Endothelial cell of umbilical vein (primary cell): Measurements from ENCODE around the gene ANKH. TPM values are rescaled to one million over a fixed set of nuclear protein-coding genes. Genes with fewer than 3 reads are reported as not detected.

Experiments
- BruUV-seq: library from RNA; stranded (reverse); fragments of 400-500 nt; replicated peaks from 2 replicates; lab custom pipeline; 2021; lab: Mats Ljungman, UMichigan
- CTCF ChIA-PET: fragments of 300-600, 350-600 bp; sonication (Branson Sonifier 250); formaldehyde crosslinking; loops from one replicate; lab custom pipeline; 2021; ENCODE audit warnings: antibody characterized with exemption, inconsistent platforms; lab: Charles Lee
- POLR2A ChIA-PET: fragments of 300-600, 350-600 bp; sonication (Branson Sonifier 250); formaldehyde crosslinking; loops from one replicate; lab custom pipeline; 2021; ENCODE audit warnings: antibody characterized with exemption, inconsistent platforms; lab: Charles Lee
- DNase-seq: peaks from one replicate; pipeline ENCODE4 v3.0.0-alpha.2; 2011; ENCODE audit warnings: low read depth, low spot score
- FAIRE-seq: peaks from 2 replicates; lab custom pipeline; 2011; peaks lifted over from hg19 to GRCh38; lab: Jason Lieb, UNC
- H2AFZ ChIP-seq: 2 replicates; pipeline ENCODE4 v1.6.0; 2012; ENCODE audit warnings: low read depth, low read length, control low read depth, inconsistent platforms
- H3K27ac ChIP-seq: 2 replicates; pipeline ENCODE4 v1.5.1; 2011; ENCODE audit warnings: low read depth, mild to moderate bottlenecking, control low read depth, low read length, moderate library complexity; ENCODE audit not compliant: insufficient read depth
- H3K27me3 ChIP-seq, 2 experiments: 2 replicates each; pipeline versions ENCODE4 v1.6.0 to v1.6.1; 2011; ENCODE audit warnings: low read length in 2 of 2, mixed read lengths in 1 of 2; ENCODE audit not compliant: control insufficient read depth in 2 of 2, insufficient read depth in 2 of 2
- H3K36me3 ChIP-seq, 2 experiments: 2 replicates in 1 of 2; 3 replicates in 1 of 2; pipeline ENCODE4 v1.5.1; 2011; ENCODE audit warnings: low read length in 2 of 2, mild to moderate bottlenecking in 1 of 2, moderate library complexity in 1 of 2; ENCODE audit not compliant: control insufficient read depth in 2 of 2, insufficient read depth in 2 of 2; ENCODE audit errors: extremely low read depth in 1 of 2
- H3K4me1 ChIP-seq: 3 replicates; pipeline ENCODE4 v1.5.1; 2011; ENCODE audit warnings: mild to moderate bottlenecking, low read length; ENCODE audit not compliant: control insufficient read depth, insufficient read depth; ENCODE audit errors: extremely low read depth
- H3K4me2 ChIP-seq: 2 replicates; pipeline ENCODE4 v1.6.1; 2011; ENCODE audit warnings: low read length, control low read depth, mixed read lengths; ENCODE audit not compliant: insufficient read depth
- H3K4me3 ChIP-seq, 3 experiments: fragments of 200-600 bp in 1 of 3; sonication (generic), shearing (Covaris generic) in 1 of 3; replicated peaks in 1 of 3; 2 replicates each; pipeline ENCODE4 v1.5.1; 2011 to 2016; ENCODE audit warnings: control low read depth in 3 of 3, low read length in 3 of 3, mild to moderate bottlenecking in 2 of 3, inconsistent platforms in 1 of 3, low read depth in 1 of 3, moderate library complexity in 1 of 3; ENCODE audit not compliant: insufficient read depth in 1 of 3
- H3K79me2 ChIP-seq: 2 replicates; pipeline ENCODE4 v1.6.0; 2012; ENCODE audit warnings: low read length, inconsistent platforms; ENCODE audit not compliant: control insufficient read depth, insufficient read depth
- H3K9ac ChIP-seq: replicated peaks from 2 replicates; pipeline ENCODE3; 2011; ENCODE audit warnings: low read length, control low read depth; ENCODE audit not compliant: insufficient read depth; ENCODE audit errors: extremely low read depth
- H3K9me1 ChIP-seq: replicated peaks from 3 replicates; pipeline ENCODE4 v1.6.0; 2011; ENCODE audit warnings: mild to moderate bottlenecking, low read length; ENCODE audit not compliant: control insufficient read depth, insufficient read depth; ENCODE audit errors: extremely low read depth
- H3K9me3 ChIP-seq: replicated peaks from 2 replicates; pipeline ENCODE4 v1.5.1; 2012; ENCODE audit warnings: low read length, inconsistent platforms; ENCODE audit not compliant: control insufficient read depth, insufficient read depth
- H4K20me1 ChIP-seq: replicated peaks from 2 replicates; pipeline ENCODE3; 2011; ENCODE audit warnings: mild to moderate bottlenecking, low read length; ENCODE audit not compliant: control insufficient read depth, insufficient read depth; ENCODE audit errors: extremely low read depth
- CTCF ChIP-seq, 2 donors: IDR thresholded peaks; 1 replicate in 1 of 2; 2 replicates in 1 of 2; pipeline ENCODE4 v1.5.1; 2011; ENCODE audit warnings: low read length in 2 of 2, mild to moderate bottlenecking in 2 of 2, moderate library complexity in 2 of 2, control low read depth in 1 of 2, inconsistent platforms in 1 of 2, low read depth in 1 of 2; ENCODE audit not compliant: insufficient read depth in 1 of 2; ENCODE audit errors: extremely low read depth in 1 of 2
- EZH2 ChIP-seq: IDR thresholded peaks from 2 replicates; pipeline ENCODE4 v1.6.1; 2012; ENCODE audit warnings: borderline replicate concordance, low read depth, mild to moderate bottlenecking, moderate library complexity, low read length, inconsistent platforms; ENCODE audit not compliant: severe bottlenecking
- FOS ChIP-seq: IDR thresholded peaks from 2 replicates; pipeline ENCODE4 v1.6.1; 2011; ENCODE audit warnings: mild to moderate bottlenecking, low read length, moderate library complexity, borderline replicate concordance; ENCODE audit not compliant: insufficient read depth
- GATA2 ChIP-seq: IDR thresholded peaks from 2 replicates; pipeline ENCODE4 v1.7.0; 2011; ENCODE audit warnings: low read depth, mild to moderate bottlenecking, moderate library complexity, mixed read lengths, low read length; ENCODE audit not compliant: insufficient read length, insufficient read depth
- JUN ChIP-seq: IDR thresholded peaks from 2 replicates; pipeline ENCODE4 v1.6.1; 2011; ENCODE audit warnings: borderline replicate concordance, low read depth; ENCODE audit not compliant: insufficient read length, insufficient read depth
- MYC ChIP-seq: IDR thresholded peaks from one replicate; pipeline ENCODE4 v1.6.1; 2011; ENCODE audit warnings: mild to moderate bottlenecking, low read depth, low read length
- POLR2A ChIP-seq: IDR thresholded peaks from 2 replicates; pipeline ENCODE4 v1.6.1; 2012; ENCODE audit warnings: low read depth, mild to moderate bottlenecking, control low read depth, low read length
- POLR2AphosphoS5 ChIP-seq: IDR thresholded peaks from 2 replicates; pipeline ENCODE4 v1.6.1; 2012; ENCODE audit warnings: low read depth, mild to moderate bottlenecking, control low read depth, low read length, moderate library complexity; ENCODE audit not compliant: insufficient read depth
- dilution Hi-C: fragments of 300-500 bp; cut with MboI; formaldehyde crosslinking; loops from one replicate; pipeline ENCODE4 v1.15.0; 2019; ENCODE audit warnings: low sequenced_read_pairs; ENCODE audit not compliant: extremely low pct_ligation_motif_present
- intact Hi-C: fragments of 100-400 bp; cut with micrococcal nuclease; formaldehyde crosslinking; loops from one replicate; pipeline ENCODE4 v1.10.0; 2022
- polyA plus RNA-seq, 4 experiments: library from polyadenylated mRNA; depleted of rRNA in 3 of 4; stranded (reverse) in 3 of 4; unstranded in 1 of 4; fragments of >200 nt; gene quantifications; 2 replicates each; pipeline versions ENCODE4 v1.2.1 to v1.2.3, GENCODE V29; 2011 to 2012; ENCODE audit warnings: missing spikeins in 1 of 4
- total RNA-seq: library from RNA; stranded (reverse); gene quantifications from 2 replicates; pipeline ENCODE4 v1.2.3, GENCODE V29; 2021
- TF ChIP-seq, protein P1 (sequence below): IDR thresholded peaks from 2 replicates; pipeline ENCODE4 v1.6.1; 2011; ENCODE audit not compliant: insufficient read depth, insufficient read length

Gene ANKH
- total and polyA plus RNA-seq, 2 donors (not counting 3 experiments of a cell fraction or from before 2014, with no cell fraction given), result 12.7 to 31.4 TPM

GRCh38 chr5:14851597-14851996 lies 20.0 kb downstream of the ANKH start:
- intact Hi-C loops, result no loop called here
- FAIRE-seq, result no peak

More at GRCh38 chr5:14851597-14851996, 20.0 kb downstream of the ANKH start:
- Histone ChIP-seq H3K4me3 (no peak overlapping the region), H3K27me3 (no peaks in the 10 kb centered on the region), H3K36me3 (no peaks in the 10 kb centered on the region), H3K79me2 (peaks cover 2% of the 10 kb centered on the region), H3K9ac (no peak overlapping the region), H3K4me1 (no peaks in the 10 kb centered on the region), H2AFZ (no peak overlapping the region), H3K9me3 (no peaks in the 10 kb centered on the region), H3K27ac (no peak overlapping the region), H3K4me2 (no peak overlapping the region), H4K20me1 (no peaks in the 10 kb centered on the region), H3K9me1 (no peaks in the 10 kb centered on the region)
- no TSS peak for BruUV-seq
- dilution Hi-C loops, result no loop called here
- ChIA-PET CTCF (interaction anchor here (1.6 kb wide), 1 partner anchor 19 kb away, joined by 4 read pairs; no protein-coding TSS in a partner anchor), POLR2A (no interaction called here)
- no peak for DNase-seq
- no peak for TF ChIP-seq CTCF (IDR thresholded peaks at IDR 0.05; ENCODE audit: extremely low read depth in 1 of 2, insufficient read depth in 1 of 2, low read depth in 1 of 2, low read length in 2 of 2)
- TF ChIP-seq MYC, result no peak
- no peak for TF ChIP-seq POLR2AphosphoS5
- TF ChIP-seq EZH2, result no peak
- TF ChIP-seq GATA2, result no peak
- no peak for TF ChIP-seq FOS
- no peak for TF ChIP-seq POLR2A
- no peak for TF ChIP-seq JUN
- TF ChIP-seq, protein P1, sequence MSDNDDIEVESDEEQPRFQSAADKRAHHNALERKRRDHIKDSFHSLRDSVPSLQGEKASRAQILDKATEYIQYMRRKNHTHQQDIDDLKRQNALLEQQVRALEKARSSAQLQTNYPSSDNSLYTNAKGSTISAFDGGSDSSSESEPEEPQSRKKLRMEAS, result no peak
